Smooth muscle cell of the pulmonary artery (primary cell): ENCODE data around the gene WDR41. TPM values are rescaled to one million over a fixed set of nuclear protein-coding genes. Genes with fewer than 3 reads are reported as not detected.

Source experiments
- total RNA-seq: library from RNA; depleted of rRNA; stranded (reverse); fragments of >200 nt; gene quantifications from 2 replicates; pipeline ENCODE4 v1.2.3, GENCODE V29; 2014

Gene WDR41, protein sequence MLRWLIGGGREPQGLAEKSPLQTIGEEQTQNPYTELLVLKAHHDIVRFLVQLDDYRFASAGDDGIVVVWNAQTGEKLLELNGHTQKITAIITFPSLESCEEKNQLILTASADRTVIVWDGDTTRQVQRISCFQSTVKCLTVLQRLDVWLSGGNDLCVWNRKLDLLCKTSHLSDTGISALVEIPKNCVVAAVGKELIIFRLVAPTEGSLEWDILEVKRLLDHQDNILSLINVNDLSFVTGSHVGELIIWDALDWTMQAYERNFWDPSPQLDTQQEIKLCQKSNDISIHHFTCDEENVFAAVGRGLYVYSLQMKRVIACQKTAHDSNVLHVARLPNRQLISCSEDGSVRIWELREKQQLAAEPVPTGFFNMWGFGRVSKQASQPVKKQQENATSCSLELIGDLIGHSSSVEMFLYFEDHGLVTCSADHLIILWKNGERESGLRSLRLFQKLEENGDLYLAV
- total RNA-seq: 101 and 161 TPM in 2 replicates

DNA sequence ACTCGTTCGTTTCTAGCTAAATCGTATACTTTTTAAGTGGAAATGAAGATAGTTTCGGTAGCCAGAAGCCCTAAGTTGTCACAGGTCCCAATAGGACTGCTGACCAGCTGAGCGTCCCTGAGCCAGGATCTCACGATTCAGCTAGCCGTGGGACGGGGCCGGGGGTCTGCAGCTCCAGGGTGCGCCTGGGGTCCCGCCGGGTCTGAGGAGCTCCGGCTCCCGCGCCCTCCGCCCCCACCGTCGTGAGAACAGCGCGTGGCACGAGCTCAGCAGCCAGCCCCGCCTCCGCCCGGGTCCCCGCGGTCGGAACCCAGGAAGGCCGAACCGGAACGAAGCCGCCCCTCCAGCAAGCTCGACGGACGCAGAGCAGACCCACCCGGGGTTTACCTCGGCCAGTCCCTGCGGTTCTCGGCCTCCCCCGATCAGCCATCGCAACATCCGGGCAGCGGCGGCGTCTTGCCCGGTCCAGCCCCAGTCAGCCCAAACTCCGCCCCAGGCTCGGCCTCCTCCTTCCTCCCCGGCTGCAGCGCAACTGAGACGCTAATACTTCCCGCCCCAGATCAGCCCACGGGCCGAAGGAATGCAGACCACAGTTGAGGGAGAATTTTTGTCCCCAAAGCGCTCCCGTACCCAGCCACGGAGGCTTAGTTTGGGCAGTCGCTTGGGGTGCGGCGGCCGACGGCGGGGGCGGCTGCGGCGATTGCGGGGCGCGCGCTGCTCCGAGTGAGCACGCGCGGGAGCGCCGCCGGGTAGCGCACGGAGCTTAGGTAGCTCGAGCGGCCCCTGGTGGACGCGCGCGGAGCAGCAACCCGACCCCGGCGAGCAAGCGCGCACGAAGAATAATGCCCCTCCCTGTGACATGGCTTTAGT is at the start of gene WDR41:
TSS of gene WDR41 (minus strand) at position 534 of the 870 bp plus-strand sequence. CDS start at position 438, 96 bp downstream.

Other genes starting within 250 kb of the WDR41 start
- gene OTP, start 146.4 kb upstream of the WDR41 start, total RNA-seq: not detected in 2 replicates